ENCODE data around the gene TRAPPC3L. TPM values are rescaled to one million over a fixed set of nuclear protein-coding genes. Genes with fewer than 3 reads are reported as not detected.

The TRAPPC3L gene
- total RNA-seq, 8 experiments from 2014 or later: 0.09 to 0.36 (median 0.23) TPM; not detected in 4

- in situ Hi-C loops (cut with MboI; ENCODE audit: low pct_unique_long_range_greater_than_20kb in 2 of 9, low sequenced_read_pairs in 9 of 9, unreplicated experiment in 9 of 9): no loop called here
- peaks cover 0 to 2% of the 10 kb centered on the region in 2 donors for H3K4me1 ChIP-seq (replicated peaks in 1 of 2)
- H3K27ac ChIP-seq: no peak overlapping the region
- ATAC-seq (replicated peaks in 6 of 8): no peak
- WGBS, 10 experiments: 83 to 100% (median 100%) methylated on average over 1 to 2 of the region's 2 CpGs
- no peak overlapping the region for H3K4me3 ChIP-seq
Observed at GRCh38 chr6:116452531-116452930, 93.0 kb downstream of the TRAPPC3L start.

- no peak overlapping the region for H3K27ac ChIP-seq
- H3K4me3 ChIP-seq: no peak overlapping the region
- in situ Hi-C loops (cut with MboI; ENCODE audit: low pct_unique_long_range_greater_than_20kb in 2 of 9, low sequenced_read_pairs in 9 of 9, unreplicated experiment in 9 of 9): no loop called here
- H3K4me1 ChIP-seq (replicated peaks in 1 of 2): peaks cover 0 to 3% of the 10 kb centered on the region in 2 donors
- no peak for ATAC-seq (replicated peaks in 6 of 8)
Observed at GRCh38 chr6:116451916-116452315, 93.6 kb downstream of the TRAPPC3L start.

GRCh38 chr6:116450769-116451740 is 94.4 kb downstream of the TRAPPC3L start:
- 60 to 100% (median 92%) methylated on average over 1 to 7 of the region's 9 CpGs for WGBS, 10 experiments
- in situ Hi-C loops (cut with MboI; ENCODE audit: low pct_unique_long_range_greater_than_20kb in 2 of 9, low sequenced_read_pairs in 9 of 9, unreplicated experiment in 9 of 9): no loop called here
- no peak for ATAC-seq (replicated peaks in 6 of 8)
- no peak overlapping the region for H3K4me3 ChIP-seq
- H3K4me1 ChIP-seq (replicated peaks in 1 of 2): peaks cover 0 to 3% of the 10 kb centered on the region in 2 donors
- no peak overlapping the region for H3K27ac ChIP-seq

- peaks cover 0 to 3% of the 10 kb centered on the region in 2 donors for H3K4me1 ChIP-seq (replicated peaks in 1 of 2)
- in situ Hi-C loops (cut with MboI; ENCODE audit: low pct_unique_long_range_greater_than_20kb in 2 of 9, low sequenced_read_pairs in 9 of 9, unreplicated experiment in 9 of 9): no loop called here
- ATAC-seq (replicated peaks in 6 of 8): peak in 1 of 8 experiments; percentile 23
- no peak overlapping the region for H3K27ac ChIP-seq
- no peak overlapping the region for H3K4me3 ChIP-seq
- WGBS, 10 experiments: 100% methylated on average over 1 of the region's 1 CpG; no CpG with 5 or more reads in 7 of the 10 experiments
Observed at GRCh38 chr6:116450185-116450710, 95.2 kb downstream of the TRAPPC3L start.

GRCh38 chr6:116449565-116449964 is 95.9 kb downstream of the TRAPPC3L start:
- 80 to 100% (median 100%) methylated on average over 1 of the region's 1 CpG; no CpG with 5 or more reads in 3 of the 10 experiments for WGBS, 10 experiments
- in situ Hi-C loops (cut with MboI; ENCODE audit: low pct_unique_long_range_greater_than_20kb in 2 of 9, low sequenced_read_pairs in 9 of 9, unreplicated experiment in 9 of 9): loop anchor here in 1 of 9 experiments (25.0 kb wide), 1 partner anchor 162 kb away; the partner anchor contains the start of gene TSPYL1

GRCh38 chr6:116447496-116448011 is 97.9 kb downstream of the TRAPPC3L start:
- WGBS, 10 experiments: 0 to 75% (median 18%) methylated on average over 2 of the region's 2 CpGs; no CpG with 5 or more reads in 2 of the 10 experiments
- Histone ChIP-seq H3K4me1 (replicated peaks in 1 of 2) (peaks cover 0 to 3% of the 10 kb centered on the region in 2 donors), H3K4me3 (no peak overlapping the region), H3K27ac (no peak overlapping the region)
- in situ Hi-C loops (cut with MboI; ENCODE audit: low pct_unique_long_range_greater_than_20kb in 2 of 9, low sequenced_read_pairs in 9 of 9, unreplicated experiment in 9 of 9): loop anchor here in 1 of 9 experiments (25.0 kb wide), 1 partner anchor 160 kb away; the partner anchor contains the start of gene TSPYL1
- peak in 3 of 8 experiments; percentile 72 to 76 (median 73) for ATAC-seq (replicated peaks in 6 of 8)

More at GRCh38 chr6:116449565-116449964, 95.9 kb downstream of the TRAPPC3L start:
- H3K27ac ChIP-seq: no peak overlapping the region
- no peak for ATAC-seq (replicated peaks in 6 of 8)
- H3K4me1 ChIP-seq (replicated peaks in 1 of 2): peaks cover 0 to 3% of the 10 kb centered on the region in 2 donors
- H3K4me3 ChIP-seq: no peak overlapping the region

GRCh38 chr6:116447052-116447451 is 98.4 kb downstream of the TRAPPC3L start:
- in situ Hi-C loops (cut with MboI; ENCODE audit: low pct_unique_long_range_greater_than_20kb in 2 of 9, low sequenced_read_pairs in 9 of 9, unreplicated experiment in 9 of 9): loop anchor here in 1 of 9 experiments (25.0 kb wide), 1 partner anchor 160 kb away; the partner anchor contains the start of gene TSPYL1
- Histone ChIP-seq H3K4me1 (replicated peaks in 1 of 2) (peaks cover 0 to 3% of the 10 kb centered on the region in 2 donors), H3K27ac (no peak overlapping the region), H3K4me3 (no peak overlapping the region)
- 64 to 100% (median 89%) methylated on average over 1 to 3 of the region's 3 CpGs; no CpG with 5 or more reads in 2 of the 10 experiments for WGBS, 10 experiments
- ATAC-seq (replicated peaks in 6 of 8): no peak

- H3K4me3 ChIP-seq: no peak overlapping the region
- no peak for ATAC-seq (replicated peaks in 6 of 8)
- 0 to 100% (median 44%) methylated on average over 1 of the region's 1 CpG; no CpG with 5 or more reads in 4 of the 10 experiments for WGBS, 10 experiments
- H3K27ac ChIP-seq: no peak overlapping the region
- peaks cover 0 to 3% of the 10 kb centered on the region in 2 donors for H3K4me1 ChIP-seq (replicated peaks in 1 of 2)
- in situ Hi-C loops (cut with MboI; ENCODE audit: low pct_unique_long_range_greater_than_20kb in 2 of 9, low sequenced_read_pairs in 9 of 9, unreplicated experiment in 9 of 9): loop anchor here in 1 of 9 experiments (25.0 kb wide), 1 partner anchor 159 kb away; the partner anchor contains the start of gene TSPYL1
Observed at GRCh38 chr6:116446399-116446798, 99.1 kb downstream of the TRAPPC3L start.

GRCh38 chr6:116445102-116445501 is 100.4 kb downstream of the TRAPPC3L start:
- WGBS, 10 experiments: 0 to 100% (median 88%) methylated on average over 1 to 4 of the region's 5 CpGs; no CpG with 5 or more reads in 1 of the 10 experiments
- ATAC-seq (replicated peaks in 6 of 8): no peak
- H3K4me3 ChIP-seq: no peak overlapping the region
- H3K4me1 ChIP-seq (replicated peaks in 1 of 2): peaks cover 0 to 3% of the 10 kb centered on the region in 2 donors
- H3K27ac ChIP-seq: no peak overlapping the region
- in situ Hi-C loops (cut with MboI; ENCODE audit: low pct_unique_long_range_greater_than_20kb in 2 of 9, low sequenced_read_pairs in 9 of 9, unreplicated experiment in 9 of 9): loop anchor here in 1 of 9 experiments (25.0 kb wide), 1 partner anchor 158 kb away; the partner anchor contains the start of gene TSPYL1

Other genes with a start within 250 kb of the TRAPPC3L start
- 10 to 100 TPM in 5 of 8 experiments, 1 to 10 TPM in 3; 6.3 to 39.8 (median 15.8) TPM for gene DSE, start 174.7 kb downstream of the TRAPPC3L start, total RNA-seq
- 1 to 10 TPM in 5 of 8 experiments, under 1 TPM in 2, not detected in 1; 0.43 to 3.4 (median 1.4) TPM for gene CALHM6, start 84.3 kb downstream of the TRAPPC3L start, total RNA-seq
- gene CALHM5, start 34.0 kb downstream of the TRAPPC3L start, total RNA-seq: 1 to 10 TPM in 4 of 8 experiments, under 1 TPM in 4; 0.05 to 6.6 (median 0.70) TPM
- gene CALHM4, start 8.1 kb upstream of the TRAPPC3L start, total RNA-seq: 1 to 10 TPM in 1 of 8 experiments, under 1 TPM in 3, not detected in 4; 0.16 to 2.3 (median 0.35) TPM
- 10 to 100 TPM; 39.5 to 53.6 (median 45.1) TPM for gene RWDD1, start 25.8 kb upstream of the TRAPPC3L start, total RNA-seq
- 10 to 100 TPM in 1 of 8 experiments, 1 to 10 TPM in 4, under 1 TPM in 3; 0.59 to 30.4 (median 1.2) TPM for gene RSPH4A, start 70.8 kb upstream of the TRAPPC3L start, total RNA-seq
- 10 to 100 TPM; 15.1 to 27.6 (median 20.1) TPM for gene ZUP1, start 123.1 kb upstream of the TRAPPC3L start, total RNA-seq
- gene KPNA5, start 135.5 kb upstream of the TRAPPC3L start, total RNA-seq: 10 to 100 TPM in 6 of 8 experiments, 1 to 10 TPM in 2; 2.8 to 37.7 (median 23.1) TPM
- gene FAM162B, start 220.0 kb upstream of the TRAPPC3L start, total RNA-seq: 10 to 100 TPM in 2 of 8 experiments, under 1 TPM in 3, not detected in 3; 0.38 to 13.1 (median 0.96) TPM